DOHH2 (cell line): Measurements from ENCODE around the gene LIMK1.

Experiments used
- H3F3A ChIP-seq: fragments of 200-600 bp; sonication (generic), shearing (Covaris generic); 2 replicates; pipeline ENCODE4 v1.6.0; 2016; ENCODE audit warnings: antibody characterized with exemption, mild to moderate bottlenecking; ENCODE audit not compliant: control insufficient read depth, insufficient read depth
- H3K27ac ChIP-seq: fragments of 200-600 bp; sonication (generic); 2 replicates; pipeline ENCODE4 v1.5.1; 2014; ENCODE audit warnings: low read depth, mild to moderate bottlenecking, low read length, moderate library complexity
- H3K27me3 ChIP-seq: fragments of 200-600 bp; sonication (generic); 2 replicates; pipeline ENCODE4 v1.6.1; 2014; ENCODE audit warnings: mild to moderate bottlenecking, low read length, mixed read lengths; ENCODE audit not compliant: control insufficient read depth
- H3K36me3 ChIP-seq: fragments of 200-600 bp; sonication (generic); 2 replicates; pipeline ENCODE4 v1.6.1; 2014; ENCODE audit warnings: mild to moderate bottlenecking, low read length, moderate library complexity, mixed read lengths; ENCODE audit not compliant: control insufficient read depth
- H3K4me1 ChIP-seq: fragments of 200-600 bp; sonication (generic); 2 replicates; pipeline ENCODE4 v1.6.1; 2014; ENCODE audit warnings: mild to moderate bottlenecking, low read length, mixed read lengths; ENCODE audit not compliant: control insufficient read depth
- H3K4me2 ChIP-seq: fragments of 200-600 bp; sonication (generic); 2 replicates; pipeline ENCODE4 v1.6.0; 2014; ENCODE audit warnings: mild to moderate bottlenecking, low read length, moderate library complexity
- H3K4me3 ChIP-seq: fragments of 200-600 bp; sonication (generic); 2 replicates; pipeline ENCODE4 v1.5.1; 2014; ENCODE audit warnings: mild to moderate bottlenecking, low read length, mixed read lengths
- H3K79me2 ChIP-seq: fragments of 200-600 bp; sonication (generic); 2 replicates; pipeline ENCODE4 v1.6.1; 2014; ENCODE audit warnings: mild to moderate bottlenecking, low read length, mixed read lengths; ENCODE audit not compliant: control insufficient read depth
- H3K9me2 ChIP-seq: fragments of 200-600 bp; sonication (generic); replicated peaks from 2 replicates; pipeline ENCODE4 v1.6.1; 2014; ENCODE audit warnings: mild to moderate bottlenecking, low read length, mixed read lengths; ENCODE audit not compliant: control insufficient read depth
- H3K9me3 ChIP-seq: fragments of 200-600 bp; sonication (generic); 2 replicates; pipeline ENCODE4 v1.6.1; 2014; ENCODE audit warnings: antibody characterized with exemption, low read length, mixed read lengths; ENCODE audit not compliant: control insufficient read depth, insufficient read depth
- H4K20me1 ChIP-seq: fragments of 200-600 bp; sonication (generic); 2 replicates; pipeline ENCODE4 v1.6.0; 2014; ENCODE audit warnings: low read depth, mild to moderate bottlenecking, antibody characterized with exemption, low read length, moderate library complexity; ENCODE audit not compliant: control insufficient read depth, insufficient read depth
- CTCF ChIP-seq: fragments of 200-600 bp; sonication (generic); IDR thresholded peaks from one replicate; pipeline ENCODE4 v1.5.1; 2014; ENCODE audit warnings: antibody characterized with exemption, mild to moderate bottlenecking, low read depth, low read length; ENCODE audit not compliant: poor library complexity, severe bottlenecking
- EZH2phosphoT487 ChIP-seq: fragments of 200-600 bp; sonication (generic); IDR thresholded peaks from 2 replicates; pipeline ENCODE4 v1.6.1; 2017; ENCODE audit warnings: borderline replicate concordance, mild to moderate bottlenecking, antibody characterized with exemption, low read length, moderate library complexity, mixed read lengths

LIMK1 gene

GRCh38 chr7:74087791-74088453 is 4.3 kb downstream of the LIMK1 start:
- no peaks in the 10 kb centered on the region for H4K20me1 ChIP-seq
- H3K4me2 ChIP-seq: no peak overlapping the region
- H3K27ac ChIP-seq: no peak overlapping the region
- H3K79me2 ChIP-seq: peaks cover 18% of the 10 kb centered on the region
- H3K4me3 ChIP-seq: no peak overlapping the region
- peaks cover 28% of the 10 kb centered on the region for H3K36me3 ChIP-seq
- no peak for TF ChIP-seq CTCF
- no peak for TF ChIP-seq EZH2phosphoT487
- H3K9me3 ChIP-seq: no peaks in the 10 kb centered on the region
- H3K4me1 ChIP-seq: peaks cover 52% of the 10 kb centered on the region
- H3K27me3 ChIP-seq: no peaks in the 10 kb centered on the region
- H3K9me2 ChIP-seq: no peaks in the 10 kb centered on the region
- no peaks in the 10 kb centered on the region for H3F3A ChIP-seq

GRCh38 chr7:74092321-74092963 is 8.8 kb downstream of the LIMK1 start:
- TF ChIP-seq CTCF (no peak), EZH2phosphoT487 (no peak)
- Histone ChIP-seq H3K27ac (peak overlapping the region; percentile 76), H3K4me3 (peak overlapping the region; percentile 74), H3K4me1 (peaks cover 51% of the 10 kb centered on the region), H3K9me2 (no peaks in the 10 kb centered on the region), H3K4me2 (peak overlapping the region; percentile 86), H3K27me3 (no peaks in the 10 kb centered on the region), H3F3A (peaks cover 4% of the 10 kb centered on the region; the same call in 1 of the 2 replicates), H3K79me2 (peaks cover 31% of the 10 kb centered on the region), H4K20me1 (no peaks in the 10 kb centered on the region), H3K9me3 (no peaks in the 10 kb centered on the region), H3K36me3 (peaks cover 22% of the 10 kb centered on the region)

- Histone ChIP-seq H3F3A (peaks cover 6% of the 10 kb centered on the region), H3K36me3 (peaks cover 25% of the 10 kb centered on the region)
These were observed 9.4 kb downstream of the LIMK1 start for GRCh38 chr7:74092964-74093471.

More at GRCh38 chr7:74092964-74093471, 9.4 kb downstream of the LIMK1 start:
- H3K9me2 ChIP-seq: no peaks in the 10 kb centered on the region
- H3K79me2 ChIP-seq: peaks cover 31% of the 10 kb centered on the region
- peak overlapping the region; percentile 86 for H3K4me2 ChIP-seq
- TF ChIP-seq CTCF (no peak), EZH2phosphoT487 (no peak)
- H3K27me3 ChIP-seq: no peaks in the 10 kb centered on the region
- H3K27ac ChIP-seq: peak overlapping the region; percentile 76
- H3K4me3 ChIP-seq: peak overlapping the region; percentile 74
- peaks cover 56% of the 10 kb centered on the region for H3K4me1 ChIP-seq
- no peaks in the 10 kb centered on the region for H3K9me3 ChIP-seq
- no peaks in the 10 kb centered on the region for H4K20me1 ChIP-seq
